ENCODE results near the gene CLCN2.

The CLCN2 gene

GRCh38 chr3:184359610-184360009 is 1.8 kb downstream of the CLCN2 start:
- no peak for DNase-seq

- DNase-seq, result no peak
These were observed 2.5 kb downstream of the CLCN2 start for GRCh38 chr3:184358921-184359350.

GRCh38 chr3:184358124-184358767 is 3.2 kb downstream of the CLCN2 start:
- no peak for DNase-seq

- DNase-seq, result no peak
These were observed 3.9 kb downstream of the CLCN2 start for GRCh38 chr3:184357248-184358123.

GRCh38 chr3:184355261-184356040 is 6.0 kb downstream of the CLCN2 start:
- no peak for DNase-seq

GRCh38 chr3:184354754-184355153 is 6.7 kb downstream of the CLCN2 start:
- no peak for DNase-seq

GRCh38 chr3:184354121-184354728 is 7.2 kb downstream of the CLCN2 start:
- DNase-seq, result peak; percentile 66

- no peak for DNase-seq
These were observed 7.9 kb downstream of the CLCN2 start for GRCh38 chr3:184353546-184353941.

GRCh38 chr3:184352897-184353545 is 8.4 kb downstream of the CLCN2 start:
- DNase-seq, result no peak

- DNase-seq, result no peak
These were observed 9.1 kb downstream of the CLCN2 start for GRCh38 chr3:184352149-184352785.

- no peak for DNase-seq
These were observed 9.8 kb downstream of the CLCN2 start for GRCh38 chr3:184351511-184352148.

- no peak for DNase-seq
These were observed 10.8 kb downstream of the CLCN2 start for GRCh38 chr3:184350618-184351017.

- DNase-seq, result no peak
These were observed 11.6 kb downstream of the CLCN2 start for GRCh38 chr3:184349563-184350470.

- no peak for DNase-seq
These were observed 13.4 kb downstream of the CLCN2 start for GRCh38 chr3:184348057-184348382.

GRCh38 chr3:184347321-184348056 is 13.9 kb downstream of the CLCN2 start:
- DNase-seq, result no peak

GRCh38 chr3:184346480-184347190 is 14.8 kb downstream of the CLCN2 start:
- no peak for DNase-seq

GRCh38 chr3:184345317-184346144 is 15.9 kb downstream of the CLCN2 start:
- DNase-seq, result peak; percentile 22
